Breast epithelium (tissue), 4 donors: Measurements from ENCODE around the gene HNRNPA3. TPM values are rescaled to one million over a fixed set of nuclear protein-coding genes. Genes with fewer than 3 reads are reported as not detected.
A peak's percentile ranks its signal among the peaks of the same experiment; 100 is the strongest.

Experiments
- DNase-seq, 2 donors: peaks; one replicate each; pipeline ENCODE4 v3.0.0-alpha.2; 2019; ENCODE audit warnings: low spot score in 2 of 2
- H3K27ac ChIP-seq, 2 donors: fragments of 200-600 bp; sonication (generic) in 1 of 2; one replicate each; pipeline ENCODE4 v1.5.1; 2016 to 2019; ENCODE audit warnings: mild to moderate bottlenecking in 1 of 2
- H3K27me3 ChIP-seq, 2 donors: fragments of 200-600 bp; sonication (generic) in 1 of 2; one replicate each; pipeline versions ENCODE4 v1.5.1 to v1.6.0; 2017 to 2019; ENCODE audit warnings: control low read depth in 1 of 2, mild to moderate bottlenecking in 1 of 2
- H3K36me3 ChIP-seq: fragments of 200-600 bp; one replicate; pipeline ENCODE4 v1.5.1; 2019
- H3K4me1 ChIP-seq, 2 donors: fragments of 200-600 bp; sonication (generic); one replicate each; pipeline ENCODE4 v1.5.1; 2016 to 2019; ENCODE audit warnings: control low read depth in 1 of 2
- H3K4me3 ChIP-seq, 3 donors: fragments of 200-600 bp; sonication (generic); 1 replicate in 2 of 3; 2 replicates in 1 of 3; pipeline ENCODE4 v1.5.1; 2016 to 2019; ENCODE audit warnings: mild to moderate bottlenecking in 3 of 3, moderate library complexity in 2 of 3
- H3K9me3 ChIP-seq, 2 donors: fragments of 200-600 bp; sonication (generic) in 1 of 2; one replicate each; pipeline ENCODE4 v1.5.1; 2016 to 2019; ENCODE audit warnings: control low read depth in 1 of 2
- CTCF ChIP-seq, 3 donors: fragments of 450-650 bp; IDR thresholded peaks; one replicate each; pipeline ENCODE4 v1.5.1; 2016 to 2017; ENCODE audit warnings: antibody characterized with exemption in 3 of 3, mild to moderate bottlenecking in 3 of 3, moderate library complexity in 3 of 3
- POLR2A ChIP-seq: fragments of 450-650 bp; IDR thresholded peaks from one replicate; pipeline ENCODE4 v1.6.1; 2016; ENCODE audit warnings: antibody characterized with exemption, mild to moderate bottlenecking, moderate library complexity
- POLR2AphosphoS5 ChIP-seq, 3 donors: sonication (generic); formaldehyde crosslinking; IDR thresholded peaks; one replicate each; pipeline ENCODE4 v1.6.1; 2017; ENCODE audit warnings: antibody characterized with exemption in 3 of 3
- intact Hi-C: fragments of 100-400 bp; cut with DNase I; formaldehyde crosslinking; loops from one replicate; pipeline ENCODE4 v1.15.1; 2023; ENCODE audit warnings: low total_unique reads
- total RNA-seq, 3 donors: library from RNA; depleted of rRNA; stranded (reverse); fragments of >200 nt; gene quantifications; one replicate each; pipeline ENCODE4 v1.1.0, GENCODE V29; 2016

Gene HNRNPA3
- total RNA-seq, 3 donors from 2014 or later: 60.6 to 100.0 (median 95.9) TPM

GRCh38 chr2:177257471-177257870 lies 44.9 kb downstream of the HNRNPA3 start:
- TF ChIP-seq POLR2A (no peak), POLR2AphosphoS5 (IDR thresholded peaks at IDR 0.05) (no peak), CTCF (IDR thresholded peaks at IDR 0.05) (no peak)
- peak overlapping the region; percentile 70 to 84 for H3K27ac ChIP-seq
- intact Hi-C loops: no loop called here
- H3K4me1 ChIP-seq: peaks cover 3 to 33% of the 10 kb centered on the region in 2 donors
- no peaks in the 10 kb centered on the region for H3K27me3 ChIP-seq
- no peak for DNase-seq
- no peaks in the 10 kb centered on the region for H3K36me3 ChIP-seq
- peak overlapping the region in 1 of 3 donors; percentile 39 for H3K4me3 ChIP-seq
- H3K9me3 ChIP-seq: no peaks in the 10 kb centered on the region

GRCh38 chr2:177258059-177258458 lies 45.5 kb downstream of the HNRNPA3 start:
- H3K27ac ChIP-seq: peak overlapping the region; percentile 70 to 84
- no peaks in the 10 kb centered on the region for H3K36me3 ChIP-seq
- H3K4me1 ChIP-seq: peaks cover 3 to 33% of the 10 kb centered on the region in 2 donors
- H3K27me3 ChIP-seq: no peaks in the 10 kb centered on the region
- no peak for TF ChIP-seq POLR2AphosphoS5 (IDR thresholded peaks at IDR 0.05)
- no peak for TF ChIP-seq CTCF (IDR thresholded peaks at IDR 0.05)
- no peak for TF ChIP-seq POLR2A
- no peak overlapping the region for H3K4me3 ChIP-seq
- intact Hi-C loops: no loop called here
- H3K9me3 ChIP-seq: no peaks in the 10 kb centered on the region
- no peak for DNase-seq

- H3K36me3 ChIP-seq: no peaks in the 10 kb centered on the region
- H3K4me3 ChIP-seq: peak overlapping the region in 2 of 3 donors; percentile 75 to 99
- H3K9me3 ChIP-seq: no peaks in the 10 kb centered on the region
- no peaks in the 10 kb centered on the region for H3K27me3 ChIP-seq
- H3K4me1 ChIP-seq: peaks cover 3 to 27% of the 10 kb centered on the region in 2 donors
- H3K27ac ChIP-seq: peak overlapping the region; percentile 13 to 100
- TF ChIP-seq POLR2A: no peak
- no peak for TF ChIP-seq CTCF (IDR thresholded peaks at IDR 0.05)
- TF ChIP-seq POLR2AphosphoS5 (IDR thresholded peaks at IDR 0.05): no peak
- no peak for DNase-seq
- intact Hi-C loops: no loop called here
Observed at GRCh38 chr2:177260379-177260778, 47.8 kb downstream of the HNRNPA3 start.

- peak overlapping the region; percentile 100 for H3K27ac ChIP-seq
- intact Hi-C loops: loop anchor here (1.0 kb wide), 1 partner anchor 14 kb away; no protein-coding TSS in a partner anchor
- no peaks in the 10 kb centered on the region for H3K9me3 ChIP-seq
- H3K4me3 ChIP-seq: peak overlapping the region; percentile 75 to 99 (median 98)
- TF ChIP-seq POLR2AphosphoS5 (IDR thresholded peaks at IDR 0.05): no peak
- no peak for TF ChIP-seq CTCF (IDR thresholded peaks at IDR 0.05)
- no peak for TF ChIP-seq POLR2A
- H3K4me1 ChIP-seq: peaks cover 3 to 20% of the 10 kb centered on the region in 2 donors
- no peak for DNase-seq
- no peaks in the 10 kb centered on the region for H3K36me3 ChIP-seq
- no peaks in the 10 kb centered on the region for H3K27me3 ChIP-seq
Observed at GRCh38 chr2:177261116-177262060, 48.8 kb downstream of the HNRNPA3 start.

GRCh38 chr2:177262092-177262491 lies 49.5 kb downstream of the HNRNPA3 start:
- Histone ChIP-seq H3K27ac (peak overlapping the region; percentile 100), H3K9me3 (no peaks in the 10 kb centered on the region), H3K36me3 (no peaks in the 10 kb centered on the region), H3K4me3 (peak overlapping the region; percentile 75 to 99 (median 98)), H3K27me3 (no peaks in the 10 kb centered on the region), H3K4me1 (peaks cover 0 to 19% of the 10 kb centered on the region in 2 donors)
- DNase-seq: no peak
- TF ChIP-seq CTCF (IDR thresholded peaks at IDR 0.05) (no peak), POLR2AphosphoS5 (IDR thresholded peaks at IDR 0.05) (no peak), POLR2A (no peak)
- intact Hi-C loops: loop anchor here (1.0 kb wide), 1 partner anchor 15 kb away; no protein-coding TSS in a partner anchor
